ENCODE results near the gene DNAJC8.

DNAJC8 gene

GRCh38 chr1:28257736-28258135 lies 24.9 kb upstream of the DNAJC8 start:
- ChIA-PET POLR2A (interaction anchor here (0.9 to 7.2 kb wide), 5 partner anchors 8 to 69 kb away, joined by 3 to 89 read pairs (median 7); partner anchors contain the start of gene ATP5IF1), CTCF (interaction anchor here (2.2 kb wide), 1 partner anchor 9 kb away, joined by 20 read pairs; no protein-coding TSS in a partner anchor)
- DNase-seq (ENCODE audit: extremely low spot score): no peak
- TF ChIP-seq ZNF384 (IDR thresholded peaks at IDR 0.05) (no peak), TARDBP (IDR thresholded peaks at IDR 0.05) (no peak), PKNOX1 (IDR thresholded peaks at IDR 0.05) (no peak), SUZ12 (IDR thresholded peaks at IDR 0.05) (no peak), LEF1 (IDR thresholded peaks at IDR 0.05; ENCODE audit: borderline replicate concordance) (no peak), L3MBTL2 (conservative IDR thresholded peaks at IDR 0.05) (no peak), BHLHE40 (IDR thresholded peaks at IDR 0.05; ENCODE audit: borderline replicate concordance) (no peak), FOXM1 (IDR thresholded peaks at IDR 0.05; ENCODE audit: borderline replicate concordance) (no peak), NFRKB (IDR thresholded peaks at IDR 0.05) (no peak), CTBP1 (IDR thresholded peaks at IDR 0.05; ENCODE audit: borderline replicate concordance) (no peak), SP1 (IDR thresholded peaks at IDR 0.05) (no peak), ARNT (IDR thresholded peaks at IDR 0.05) (no peak), ELF4 (IDR thresholded peaks at IDR 0.05) (no peak), FOXA1 (IDR thresholded peaks at IDR 0.05) (no peak), FOXK2 (IDR thresholded peaks at IDR 0.05) (no peak)

- DNase-seq (ENCODE audit: extremely low spot score): no peak
- no peak for TF ChIP-seq FOXA1 (IDR thresholded peaks at IDR 0.05)
- POLR2A ChIA-PET: interaction anchor here (0.7 to 1.9 kb wide), 3 partner anchors 20 to 73 kb away, joined by 3 to 4 read pairs (median 3); partner anchors contain the start of gene MED18
- CTCF ChIA-PET: interaction anchor here (1.2 kb wide), 2 partner anchors 9 to 10 kb away, joined by 3 to 4 read pairs; no protein-coding TSS in a partner anchor
These were observed 23.5 kb upstream of the DNAJC8 start for GRCh38 chr1:28256197-28256827.

GRCh38 chr1:28249866-28250295 lies 17.1 kb upstream of the DNAJC8 start:
- ChIA-PET POLR2A (interaction anchor here (1.0 to 7.1 kb wide), 15 partner anchors 11 to 332 kb away, joined by 3 to 89 read pairs (median 5); partner anchors contain the start of genes ATP5IF1, MED18, PHACTR4 and SESN2), CTCF (interaction anchor here (0.7 to 2.4 kb wide), 7 partner anchors 8 to 371 kb away, joined by 3 to 20 read pairs (median 5); partner anchors contain the start of gene SESN2)
- no peak for DNase-seq (ENCODE audit: extremely low spot score)
- no peak for TF ChIP-seq ARNT (IDR thresholded peaks at IDR 0.05)
- TF ChIP-seq L3MBTL2 (conservative IDR thresholded peaks at IDR 0.05): no peak
- no peak for TF ChIP-seq ELF4 (IDR thresholded peaks at IDR 0.05)
- no peak for TF ChIP-seq FOXK2 (IDR thresholded peaks at IDR 0.05)

GRCh38 chr1:28249013-28249865 lies 16.4 kb upstream of the DNAJC8 start:
- TF ChIP-seq PKNOX1 (IDR thresholded peaks at IDR 0.05): peak; percentile 80; the same call in 1 of the 2 replicates
- TF ChIP-seq CTBP1 (IDR thresholded peaks at IDR 0.05; ENCODE audit: borderline replicate concordance): no peak
- ChIA-PET POLR2A (interaction anchor here (0.7 to 7.1 kb wide), 26 partner anchors 12 to 477 kb away, joined by 3 to 89 read pairs (median 4); partner anchors contain the start of genes ATP5IF1, DNAJC8, MED18 and PHACTR4), CTCF (interaction anchor here (0.6 to 2.4 kb wide), 24 partner anchors 9 to 370 kb away, joined by 3 to 23 read pairs (median 5); partner anchors contain the start of genes ATP5IF1, MED18 and SESN2)

GRCh38 chr1:28248273-28249012 lies 15.6 kb upstream of the DNAJC8 start:
- peak; percentile 41; the same call in 1 of the 2 replicates for TF ChIP-seq ZNF384 (IDR thresholded peaks at IDR 0.05)
- TF ChIP-seq TARDBP (IDR thresholded peaks at IDR 0.05): no peak
- DNase-seq (ENCODE audit: extremely low spot score): peak; percentile 82
- ChIA-PET POLR2A (interaction anchor here (0.7 to 7.1 kb wide), 24 partner anchors 12 to 476 kb away, joined by 3 to 89 read pairs (median 4); partner anchors contain the start of genes ATP5IF1, DNAJC8, MED18 and PHACTR4), CTCF (interaction anchor here (0.6 to 2.4 kb wide), 26 partner anchors 8 to 333 kb away, joined by 3 to 23 read pairs (median 4); partner anchors contain the start of genes ATP5IF1, MED18 and SESN2)

More at GRCh38 chr1:28249013-28249865, 16.4 kb upstream of the DNAJC8 start:
- DNase-seq (ENCODE audit: extremely low spot score): peak; percentile 40

- no peak for DNase-seq (ENCODE audit: extremely low spot score)
- TF ChIP-seq BHLHE40 (IDR thresholded peaks at IDR 0.05; ENCODE audit: borderline replicate concordance) (no peak), FOXK2 (IDR thresholded peaks at IDR 0.05) (no peak), FOXA1 (IDR thresholded peaks at IDR 0.05) (no peak), ZNF384 (IDR thresholded peaks at IDR 0.05) (no peak), FOXM1 (IDR thresholded peaks at IDR 0.05; ENCODE audit: borderline replicate concordance) (no peak), TARDBP (IDR thresholded peaks at IDR 0.05) (no peak), CTBP1 (IDR thresholded peaks at IDR 0.05; ENCODE audit: borderline replicate concordance) (no peak), PKNOX1 (IDR thresholded peaks at IDR 0.05) (no peak), SUZ12 (IDR thresholded peaks at IDR 0.05) (no peak), ARNT (IDR thresholded peaks at IDR 0.05) (no peak), LEF1 (IDR thresholded peaks at IDR 0.05; ENCODE audit: borderline replicate concordance) (no peak), L3MBTL2 (conservative IDR thresholded peaks at IDR 0.05) (no peak), ELF4 (IDR thresholded peaks at IDR 0.05) (no peak), HDGF (IDR thresholded peaks at IDR 0.05; ENCODE audit: borderline replicate concordance) (no peak), SP1 (IDR thresholded peaks at IDR 0.05) (no peak), NFRKB (IDR thresholded peaks at IDR 0.05) (no peak)
- ChIA-PET CTCF (interaction anchor here (0.7 to 2.4 kb wide), 13 partner anchors 8 to 333 kb away, joined by 3 to 23 read pairs (median 5); partner anchors contain the start of genes ATP5IF1 and SESN2), POLR2A (interaction anchor here (0.8 to 7.1 kb wide), 12 partner anchors 12 to 334 kb away, joined by 3 to 89 read pairs (median 6); partner anchors contain the start of genes ATP5IF1, MED18, PHACTR4 and RCC1)
These were observed 14.9 kb upstream of the DNAJC8 start for GRCh38 chr1:28247612-28248272.
